Coronary artery (tissue), 2 donors: ENCODE measurements around the gene POLRMT.

Experiments used
- DNase-seq: peaks from one replicate; pipeline ENCODE4 v3.0.0-alpha.2; 2017; ENCODE audit warnings: low spot score
- H3K27ac ChIP-seq, 2 donors: fragments of 200-600 bp; sonication (generic); one replicate each; pipeline ENCODE4 v1.5.1; 2016 to 2019
- H3K4me3 ChIP-seq: fragments of 200-600 bp; sonication (generic); 2 replicates; pipeline ENCODE4 v1.5.1; 2016; ENCODE audit warnings: mild to moderate bottlenecking, moderate library complexity
- CTCF ChIP-seq: fragments of 200-600 bp; sonication (generic); IDR thresholded peaks from one replicate; pipeline ENCODE4 v1.5.1; 2019; ENCODE audit warnings: antibody characterized with exemption

Gene POLRMT

GRCh38 chr19:655691-656090, 22.4 kb upstream of the POLRMT start:
- no peak overlapping the region for H3K27ac ChIP-seq

GRCh38 chr19:653425-653824, 20.1 kb upstream of the POLRMT start:
- Histone ChIP-seq H3K4me3 (no peak overlapping the region), H3K27ac (no peak overlapping the region)
- no peak for TF ChIP-seq CTCF
- DNase-seq = no peak

More at GRCh38 chr19:655691-656090, 22.4 kb upstream of the POLRMT start:
- DNase-seq = no peak
- H3K4me3 ChIP-seq = no peak overlapping the region
- no peak for TF ChIP-seq CTCF

- no peak for TF ChIP-seq CTCF
- H3K27ac ChIP-seq = no peak overlapping the region
- no peak for DNase-seq
- no peak overlapping the region for H3K4me3 ChIP-seq
Measured at GRCh38 chr19:652467-653389, 19.4 kb upstream of the POLRMT start.

GRCh38 chr19:651991-652390, 18.7 kb upstream of the POLRMT start:
- Histone ChIP-seq H3K27ac (no peak overlapping the region), H3K4me3 (no peak overlapping the region)
- no peak for DNase-seq
- no peak for TF ChIP-seq CTCF

GRCh38 chr19:651114-651818, 17.9 kb upstream of the POLRMT start:
- Histone ChIP-seq H3K4me3 (no peak overlapping the region), H3K27ac (no peak overlapping the region)
- TF ChIP-seq CTCF = no peak
- DNase-seq = no peak

GRCh38 chr19:650121-650520, 16.8 kb upstream of the POLRMT start:
- H3K27ac ChIP-seq = no peak overlapping the region
- TF ChIP-seq CTCF = no peak
- no peak for DNase-seq
- H3K4me3 ChIP-seq = no peak overlapping the region
